MM.1S (cell line): ENCODE measurements around the gene COL27A1.

Experiments
- DNase-seq: peaks from one replicate; pipeline ENCODE4 v3.0.0-alpha.2; 2015
- H2AFZ ChIP-seq: fragments of 300-600 bp; sonication (generic); 2 replicates; pipeline ENCODE4 v1.6.0; 2016; ENCODE audit warnings: antibody characterized with exemption, low read length
- H3F3A ChIP-seq: fragments of 300-600 bp; sonication (generic); 2 replicates; pipeline ENCODE4 v1.6.1; 2016; ENCODE audit warnings: mild to moderate bottlenecking, antibody characterized with exemption, low read length, moderate library complexity, mixed read lengths; ENCODE audit not compliant: insufficient read depth
- H3K27ac ChIP-seq: fragments of 300-600 bp; sonication (generic); 2 replicates; pipeline ENCODE4 v1.5.1; 2016; ENCODE audit warnings: mild to moderate bottlenecking, low read length
- H3K27me3 ChIP-seq: fragments of 300-600 bp; sonication (generic); replicated peaks from 2 replicates; pipeline ENCODE4 v1.6.0; 2016; ENCODE audit warnings: low read length; ENCODE audit not compliant: insufficient read depth
- H3K36me3 ChIP-seq: fragments of 300-600 bp; sonication (generic); replicated peaks from 2 replicates; pipeline ENCODE4 v1.6.1; 2016; ENCODE audit warnings: mild to moderate bottlenecking, low read length, mixed read lengths; ENCODE audit not compliant: insufficient read depth
- H3K4me1 ChIP-seq: fragments of 300-600 bp; sonication (generic); 2 replicates; pipeline ENCODE4 v1.6.1; 2016; ENCODE audit warnings: low read length, mixed read lengths
- H3K4me2 ChIP-seq: fragments of 300-600 bp; sonication (generic); 2 replicates; pipeline ENCODE4 v1.6.0; 2016; ENCODE audit warnings: low read depth, low read length
- H3K4me3 ChIP-seq: fragments of 300-600 bp; sonication (generic); 2 replicates; pipeline ENCODE4 v1.5.1; 2016; ENCODE audit warnings: low read length, mixed read lengths
- H3K79me2 ChIP-seq: fragments of 300-600 bp; sonication (generic); 2 replicates; pipeline ENCODE4 v1.6.1; 2016; ENCODE audit warnings: mixed run types, low read length, mixed read lengths
- H3K9ac ChIP-seq: fragments of 300-600 bp; sonication (generic); 2 replicates; pipeline ENCODE4 v1.6.1; 2016; ENCODE audit warnings: low read length, mixed read lengths
- H3K9me2 ChIP-seq: fragments of 300-600 bp; sonication (generic); replicated peaks from 2 replicates; pipeline ENCODE4 v1.6.1; 2016; ENCODE audit warnings: mild to moderate bottlenecking, low read length, mixed read lengths; ENCODE audit not compliant: insufficient read depth
- H3K9me3 ChIP-seq: fragments of 300-600 bp; sonication (generic); replicated peaks from 2 replicates; pipeline ENCODE4 v1.6.1; 2016; ENCODE audit warnings: mild to moderate bottlenecking, low read length, mixed read lengths; ENCODE audit not compliant: insufficient read depth
- H4K20me1 ChIP-seq: fragments of 300-600 bp; sonication (generic); 2 replicates; pipeline ENCODE4 v1.6.1; 2016; ENCODE audit warnings: mild to moderate bottlenecking, low read length, moderate library complexity, mixed read lengths; ENCODE audit not compliant: insufficient read depth
- CTCF ChIP-seq: fragments of 300-600 bp; sonication (generic); IDR thresholded peaks from 2 replicates; pipeline ENCODE4 v1.5.1; 2016; ENCODE audit warnings: antibody characterized with exemption, low read length, mixed read lengths
- EZH2 ChIP-seq: fragments of 300-600 bp; sonication (generic); optimal IDR thresholded peaks from 2 replicates; pipeline ENCODE3; 2017; ENCODE audit warnings: low read depth, mild to moderate bottlenecking, antibody characterized with exemption, low read length, mixed read lengths
- EZH2phosphoT487 ChIP-seq: fragments of 300-600 bp; sonication (generic); IDR thresholded peaks from 2 replicates; pipeline ENCODE4 v1.6.1; 2018; ENCODE audit warnings: antibody characterized with exemption, low read length

Gene COL27A1

DNA sequence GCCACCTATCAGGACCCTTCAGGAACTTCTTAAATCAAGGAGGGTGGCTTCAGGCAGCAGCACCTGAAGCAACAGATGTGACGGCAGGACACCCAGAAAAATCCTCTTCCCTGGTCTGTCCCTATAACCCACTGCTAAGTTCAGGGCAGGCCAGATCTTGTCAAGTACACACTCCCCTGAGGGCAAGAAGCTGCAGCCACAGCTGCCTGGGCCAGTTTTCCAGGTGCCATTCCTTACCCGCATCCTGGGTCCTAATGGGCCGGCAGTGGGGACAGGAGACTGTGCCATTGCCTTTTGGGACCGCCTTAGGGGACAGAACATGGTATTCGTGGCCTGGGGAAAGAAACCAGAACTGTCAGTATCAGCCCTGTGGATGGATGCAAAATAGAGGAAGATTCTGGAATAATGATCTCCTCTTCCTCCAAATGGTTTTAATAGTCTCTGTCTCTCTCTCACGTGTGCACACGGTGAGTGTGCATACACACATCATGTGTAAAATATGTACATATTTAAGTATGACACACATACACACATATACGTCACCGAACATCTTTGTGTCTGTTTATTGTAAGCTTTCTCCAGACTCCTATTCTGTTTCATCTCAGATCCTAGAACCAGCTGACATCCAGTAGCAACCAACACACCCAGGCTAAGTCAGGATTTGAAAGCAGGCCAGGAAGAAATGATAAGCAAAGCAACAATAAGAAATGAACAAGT is 188.3 kb downstream of the COL27A1 start:
- H3K4me2 ChIP-seq: no peak overlapping the region
- no peak overlapping the region for H2AFZ ChIP-seq
- H3K4me3 ChIP-seq: no peak overlapping the region
- DNase-seq: no peak
- H3K79me2 ChIP-seq: no peaks in the 10 kb centered on the region
- H3K9me2 ChIP-seq: no peaks in the 10 kb centered on the region
- no peaks in the 10 kb centered on the region; the same call in 1 of the 2 replicates for H3F3A ChIP-seq
- H3K36me3 ChIP-seq: peaks cover 28% of the 10 kb centered on the region
- H3K9ac ChIP-seq: no peak overlapping the region
- H3K9me3 ChIP-seq: no peaks in the 10 kb centered on the region
- H3K4me1 ChIP-seq: no peaks in the 10 kb centered on the region
- H3K27me3 ChIP-seq: no peaks in the 10 kb centered on the region
- H4K20me1 ChIP-seq: no peaks in the 10 kb centered on the region
- TF ChIP-seq EZH2 (no peak), CTCF (no peak), EZH2phosphoT487 (no peak)
- H3K27ac ChIP-seq: no peak overlapping the region

GRCh38 chr9:114344188-114344566 is 188.8 kb downstream of the COL27A1 start:
- Histone ChIP-seq H3K4me3 (no peak overlapping the region), H3K36me3 (peaks cover 27% of the 10 kb centered on the region), H3K4me1 (no peaks in the 10 kb centered on the region), H3F3A (no peaks in the 10 kb centered on the region; the same call in 1 of the 2 replicates), H3K9ac (no peak overlapping the region), H3K27ac (no peak overlapping the region), H3K9me2 (no peaks in the 10 kb centered on the region), H3K4me2 (no peak overlapping the region), H3K9me3 (no peaks in the 10 kb centered on the region), H2AFZ (no peak overlapping the region), H3K79me2 (no peaks in the 10 kb centered on the region), H3K27me3 (no peaks in the 10 kb centered on the region), H4K20me1 (no peaks in the 10 kb centered on the region)
- DNase-seq: no peak
- TF ChIP-seq EZH2phosphoT487 (no peak), CTCF (no peak), EZH2 (no peak)

- Histone ChIP-seq H3K9ac (no peak overlapping the region), H2AFZ (no peak overlapping the region), H3K27me3 (no peaks in the 10 kb centered on the region), H3K36me3 (peaks cover 23% of the 10 kb centered on the region), H3K9me3 (no peaks in the 10 kb centered on the region), H3K4me1 (no peaks in the 10 kb centered on the region), H3K27ac (no peak overlapping the region), H3K4me2 (no peak overlapping the region), H3F3A (no peaks in the 10 kb centered on the region; the same call in 1 of the 2 replicates), H3K79me2 (no peaks in the 10 kb centered on the region), H4K20me1 (no peaks in the 10 kb centered on the region), H3K4me3 (no peak overlapping the region), H3K9me2 (no peaks in the 10 kb centered on the region)
- no peak for DNase-seq
- TF ChIP-seq EZH2 (no peak), EZH2phosphoT487 (no peak), CTCF (no peak)
Measured at GRCh38 chr9:114344692-114345091, 189.4 kb downstream of the COL27A1 start.
